ENCODE measurements around the gene PARP11.

PARP11 gene

GRCh38 chr12:3897371-3897971 lies 24.3 kb upstream of the PARP11 start:
- no peak overlapping the region for H3K4me3 ChIP-seq (replicated peaks; ENCODE audit: low read depth, low read length)
- no peak for TF ChIP-seq CTCF (IDR thresholded peaks at IDR 0.05; ENCODE audit: low read length, missing control alignments)
- DNase-seq (ENCODE audit: low read depth): no peak

GRCh38 chr12:3896801-3897351 lies 23.7 kb upstream of the PARP11 start:
- no peak for TF ChIP-seq CTCF (IDR thresholded peaks at IDR 0.05; ENCODE audit: low read length, missing control alignments)
- no peak overlapping the region for H3K4me3 ChIP-seq (replicated peaks; ENCODE audit: low read depth, low read length)
- no peak for DNase-seq (ENCODE audit: low read depth)

- DNase-seq (ENCODE audit: low read depth): no peak
- H3K4me3 ChIP-seq (replicated peaks; ENCODE audit: low read depth, low read length): no peak overlapping the region
- TF ChIP-seq CTCF (IDR thresholded peaks at IDR 0.05; ENCODE audit: low read length, missing control alignments): no peak
Observed at GRCh38 chr12:3896356-3896755, 23.2 kb upstream of the PARP11 start.

- no peak overlapping the region for H3K4me3 ChIP-seq (replicated peaks; ENCODE audit: low read depth, low read length)
- no peak for TF ChIP-seq CTCF (IDR thresholded peaks at IDR 0.05; ENCODE audit: low read length, missing control alignments)
- DNase-seq (ENCODE audit: low read depth): no peak
Observed at GRCh38 chr12:3892631-3893030, 19.4 kb upstream of the PARP11 start.

GRCh38 chr12:3891201-3891600 lies 18.0 kb upstream of the PARP11 start:
- no peak overlapping the region for H3K4me3 ChIP-seq (replicated peaks; ENCODE audit: low read depth, low read length)
- no peak for TF ChIP-seq CTCF (IDR thresholded peaks at IDR 0.05; ENCODE audit: low read length, missing control alignments)
- DNase-seq (ENCODE audit: low read depth): no peak

GRCh38 chr12:3888659-3889058 lies 15.5 kb upstream of the PARP11 start:
- no peak overlapping the region for H3K4me3 ChIP-seq (replicated peaks; ENCODE audit: low read depth, low read length)
- no peak for TF ChIP-seq CTCF (IDR thresholded peaks at IDR 0.05; ENCODE audit: low read length, missing control alignments)
- no peak for DNase-seq (ENCODE audit: low read depth)

Measured in fibroblast of pulmonary artery (primary cell).